ENCODE results near the gene KAT6B. TPM values are rescaled to one million over a fixed set of nuclear protein-coding genes. Genes with fewer than 3 reads are reported as not detected.

The KAT6B gene
- total RNA-seq, 1 donor from 2014 or later = 18.1 TPM

- H3K9me3 Mint-ChIP-seq (ENCODE audit: unreplicated experiment) = no peaks in the 10 kb centered on the region
- no peak overlapping the region for H3K27ac Mint-ChIP-seq (ENCODE audit: unreplicated experiment)
- no peak overlapping the region for H3K4me3 Mint-ChIP-seq (ENCODE audit: unreplicated experiment)
- no peak for TF ChIP-seq CTCF (IDR thresholded peaks at IDR 0.05; ENCODE audit: unreplicated experiment)
- no peak for DNase-seq (ENCODE audit: low spot score)
- H3K4me1 Mint-ChIP-seq (ENCODE audit: unreplicated experiment) = no peaks in the 10 kb centered on the region
- H3K36me3 Mint-ChIP-seq (ENCODE audit: low read depth, unreplicated experiment) = no peaks in the 10 kb centered on the region
- H3K27me3 Mint-ChIP-seq (ENCODE audit: unreplicated experiment) = peaks cover 4% of the 10 kb centered on the region
Observed at GRCh38 chr10:75003891-75004290, 177.5 kb downstream of the KAT6B start.

DNA sequence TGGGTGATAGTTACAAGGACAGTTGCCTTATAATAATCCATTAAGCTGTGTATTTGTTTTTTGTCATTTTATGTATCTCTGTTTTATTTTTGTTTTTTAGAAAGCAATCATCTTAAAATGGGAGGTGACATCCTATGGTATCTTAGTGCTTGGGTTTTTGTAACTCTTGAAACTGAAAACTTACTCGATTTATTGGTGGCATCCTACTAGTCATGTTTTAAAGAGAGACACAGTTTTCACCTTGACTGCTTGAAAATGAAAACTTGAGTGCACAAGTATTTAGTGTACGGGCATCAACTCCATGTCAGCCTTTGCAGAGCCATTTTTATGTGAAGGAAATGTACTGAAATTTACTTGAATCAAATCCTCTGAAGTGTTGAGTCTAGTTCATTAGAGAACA, 181.2 kb downstream of the KAT6B start:
- no peak for TF ChIP-seq CTCF (IDR thresholded peaks at IDR 0.05; ENCODE audit: unreplicated experiment)
- H3K27me3 Mint-ChIP-seq (ENCODE audit: unreplicated experiment) = peaks cover 3% of the 10 kb centered on the region
- peaks cover under 1% of the 10 kb centered on the region for H3K4me1 Mint-ChIP-seq (ENCODE audit: unreplicated experiment)
- DNase-seq (ENCODE audit: low spot score) = no peak
- H3K9me3 Mint-ChIP-seq (ENCODE audit: unreplicated experiment) = no peaks in the 10 kb centered on the region
- H3K4me3 Mint-ChIP-seq (ENCODE audit: unreplicated experiment) = no peak overlapping the region
- H3K36me3 Mint-ChIP-seq (ENCODE audit: low read depth, unreplicated experiment) = no peaks in the 10 kb centered on the region
- no peak overlapping the region for H3K27ac Mint-ChIP-seq (ENCODE audit: unreplicated experiment)

DNA sequence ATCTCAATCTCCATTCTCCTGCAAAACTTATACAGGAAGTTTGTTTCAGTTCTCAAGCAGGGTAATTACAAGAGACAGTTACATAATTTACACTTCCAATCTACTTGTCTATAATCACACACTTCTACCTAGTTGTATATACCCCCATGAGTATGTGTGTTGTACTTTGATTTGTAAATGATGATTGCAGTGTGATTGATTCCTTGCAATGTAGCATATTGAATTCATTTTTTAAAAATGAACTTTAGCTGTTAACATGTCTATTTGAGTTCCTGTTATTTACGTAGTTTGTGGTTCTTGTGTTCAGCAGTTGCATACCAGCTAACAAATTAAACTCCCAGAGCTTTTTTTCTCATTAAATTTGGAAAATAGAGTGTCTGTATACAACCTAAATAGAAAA, 182.6 kb downstream of the KAT6B start:
- Mint-ChIP-seq H3K4me1 (ENCODE audit: unreplicated experiment) (peaks cover 2% of the 10 kb centered on the region), H3K27me3 (ENCODE audit: unreplicated experiment) (peaks cover 3% of the 10 kb centered on the region), H3K36me3 (ENCODE audit: low read depth, unreplicated experiment) (no peaks in the 10 kb centered on the region), H3K27ac (ENCODE audit: unreplicated experiment) (no peak overlapping the region), H3K4me3 (ENCODE audit: unreplicated experiment) (no peak overlapping the region), H3K9me3 (ENCODE audit: unreplicated experiment) (no peaks in the 10 kb centered on the region)
- TF ChIP-seq CTCF (IDR thresholded peaks at IDR 0.05; ENCODE audit: unreplicated experiment) = no peak
- DNase-seq (ENCODE audit: low spot score) = no peak

GRCh38 chr10:75009426-75009825, 183.0 kb downstream of the KAT6B start:
- Mint-ChIP-seq H3K4me1 (ENCODE audit: unreplicated experiment) (peaks cover 2% of the 10 kb centered on the region), H3K9me3 (ENCODE audit: unreplicated experiment) (no peaks in the 10 kb centered on the region), H3K36me3 (ENCODE audit: low read depth, unreplicated experiment) (no peaks in the 10 kb centered on the region), H3K4me3 (ENCODE audit: unreplicated experiment) (no peak overlapping the region), H3K27me3 (ENCODE audit: unreplicated experiment) (peaks cover 3% of the 10 kb centered on the region), H3K27ac (ENCODE audit: unreplicated experiment) (no peak overlapping the region)
- TF ChIP-seq CTCF (IDR thresholded peaks at IDR 0.05; ENCODE audit: unreplicated experiment) = no peak
- no peak for DNase-seq (ENCODE audit: low spot score)

DNA sequence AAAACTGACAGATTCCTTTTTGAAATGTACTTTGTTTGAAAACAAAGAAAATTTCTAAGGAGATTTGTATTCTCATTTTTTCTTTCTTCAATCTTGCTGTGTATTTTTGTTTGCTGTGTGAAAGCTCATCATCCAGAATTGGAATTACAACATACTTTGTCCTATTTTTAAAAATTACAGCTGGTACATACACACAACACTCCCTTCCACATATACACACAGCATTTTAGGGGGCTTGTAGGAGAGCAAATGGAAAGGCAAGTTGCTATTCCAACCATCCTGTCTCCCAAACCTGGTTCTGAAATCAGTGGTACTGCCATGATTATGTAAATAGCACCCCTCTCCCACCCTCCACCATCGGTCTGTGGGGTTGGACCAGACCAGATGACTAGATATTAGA, 184.0 kb downstream of the KAT6B start:
- H3K27me3 Mint-ChIP-seq (ENCODE audit: unreplicated experiment) = peaks cover 3% of the 10 kb centered on the region
- no peak overlapping the region for H3K27ac Mint-ChIP-seq (ENCODE audit: unreplicated experiment)
- TF ChIP-seq CTCF (IDR thresholded peaks at IDR 0.05; ENCODE audit: unreplicated experiment) = no peak
- H3K9me3 Mint-ChIP-seq (ENCODE audit: unreplicated experiment) = no peaks in the 10 kb centered on the region
- no peak for DNase-seq (ENCODE audit: low spot score)
- H3K4me3 Mint-ChIP-seq (ENCODE audit: unreplicated experiment) = no peak overlapping the region
- no peaks in the 10 kb centered on the region for H3K36me3 Mint-ChIP-seq (ENCODE audit: low read depth, unreplicated experiment)
- peaks cover 2% of the 10 kb centered on the region for H3K4me1 Mint-ChIP-seq (ENCODE audit: unreplicated experiment)

Data from endothelial cell (in vitro differentiated cells).